ENCODE measurements around the gene TNNT3.

TNNT3 gene

DNA sequence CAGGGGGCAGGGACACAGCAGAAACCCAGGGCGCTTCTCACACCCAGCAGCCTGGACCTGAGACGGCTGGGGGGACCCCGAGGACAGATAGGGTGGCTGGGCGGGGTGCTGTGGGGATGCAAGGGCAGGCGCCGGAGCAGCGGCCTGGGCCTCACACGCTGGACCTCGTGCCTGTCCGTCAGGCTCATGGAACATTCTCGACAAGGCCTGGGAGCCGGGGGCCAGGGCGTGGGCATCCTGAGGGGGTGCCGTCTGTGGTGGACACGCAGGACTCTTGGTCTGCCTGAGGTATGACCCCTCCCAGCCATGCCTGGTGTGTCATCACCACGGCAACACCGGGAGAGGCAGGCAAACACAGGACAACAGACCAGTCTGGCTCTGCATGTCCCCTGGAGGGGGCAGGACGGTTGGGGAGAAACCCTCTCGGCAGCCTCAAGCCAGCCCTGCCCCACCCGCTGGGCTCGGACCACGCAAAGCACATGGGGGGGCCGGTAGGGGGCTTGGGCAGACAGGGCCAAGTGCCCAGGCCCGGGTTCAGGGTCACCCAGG, 49.0 kb downstream of the TNNT3 start:
- DNase-seq (ENCODE audit: low read depth), result no peak
- TF ChIP-seq, protein P1, sequence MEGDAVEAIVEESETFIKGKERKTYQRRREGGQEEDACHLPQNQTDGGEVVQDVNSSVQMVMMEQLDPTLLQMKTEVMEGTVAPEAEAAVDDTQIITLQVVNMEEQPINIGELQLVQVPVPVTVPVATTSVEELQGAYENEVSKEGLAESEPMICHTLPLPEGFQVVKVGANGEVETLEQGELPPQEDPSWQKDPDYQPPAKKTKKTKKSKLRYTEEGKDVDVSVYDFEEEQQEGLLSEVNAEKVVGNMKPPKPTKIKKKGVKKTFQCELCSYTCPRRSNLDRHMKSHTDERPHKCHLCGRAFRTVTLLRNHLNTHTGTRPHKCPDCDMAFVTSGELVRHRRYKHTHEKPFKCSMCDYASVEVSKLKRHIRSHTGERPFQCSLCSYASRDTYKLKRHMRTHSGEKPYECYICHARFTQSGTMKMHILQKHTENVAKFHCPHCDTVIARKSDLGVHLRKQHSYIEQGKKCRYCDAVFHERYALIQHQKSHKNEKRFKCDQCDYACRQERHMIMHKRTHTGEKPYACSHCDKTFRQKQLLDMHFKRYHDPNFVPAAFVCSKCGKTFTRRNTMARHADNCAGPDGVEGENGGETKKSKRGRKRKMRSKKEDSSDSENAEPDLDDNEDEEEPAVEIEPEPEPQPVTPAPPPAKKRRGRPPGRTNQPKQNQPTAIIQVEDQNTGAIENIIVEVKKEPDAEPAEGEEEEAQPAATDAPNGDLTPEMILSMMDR (IDR thresholded peaks at IDR 0.05; ENCODE audit: insufficient read depth, low read depth, low read length, missing control alignments), result no peak
- H3K4me3 ChIP-seq (ENCODE audit: low read depth, low read length), result no peak overlapping the region

DNA sequence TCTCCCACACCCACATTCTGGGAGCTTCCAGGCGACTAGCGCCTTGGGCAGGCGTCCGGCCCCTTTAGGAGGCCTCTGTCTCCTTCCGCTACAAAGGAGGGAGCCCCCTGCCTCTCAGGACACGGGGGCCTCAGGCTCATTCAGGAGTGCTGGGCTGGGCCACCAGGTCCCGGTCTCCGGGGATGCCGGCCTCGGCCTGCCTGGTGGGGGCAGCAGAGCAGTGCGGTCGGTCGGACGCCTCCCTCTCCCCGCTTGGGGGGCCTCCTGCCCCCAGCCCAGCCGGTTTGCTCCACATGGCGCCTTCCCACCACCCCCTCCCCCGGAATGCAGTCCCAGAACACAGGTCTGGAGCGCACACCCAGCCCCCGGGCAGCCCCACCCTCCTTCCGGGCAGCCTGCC, 49.5 kb downstream of the TNNT3 start:
- no peak overlapping the region for H3K4me3 ChIP-seq (ENCODE audit: low read depth, low read length)
- TF ChIP-seq, protein P1 (IDR thresholded peaks at IDR 0.05; ENCODE audit: insufficient read depth, low read depth, low read length, missing control alignments), result no peak
- no peak for DNase-seq (ENCODE audit: low read depth)

DNA sequence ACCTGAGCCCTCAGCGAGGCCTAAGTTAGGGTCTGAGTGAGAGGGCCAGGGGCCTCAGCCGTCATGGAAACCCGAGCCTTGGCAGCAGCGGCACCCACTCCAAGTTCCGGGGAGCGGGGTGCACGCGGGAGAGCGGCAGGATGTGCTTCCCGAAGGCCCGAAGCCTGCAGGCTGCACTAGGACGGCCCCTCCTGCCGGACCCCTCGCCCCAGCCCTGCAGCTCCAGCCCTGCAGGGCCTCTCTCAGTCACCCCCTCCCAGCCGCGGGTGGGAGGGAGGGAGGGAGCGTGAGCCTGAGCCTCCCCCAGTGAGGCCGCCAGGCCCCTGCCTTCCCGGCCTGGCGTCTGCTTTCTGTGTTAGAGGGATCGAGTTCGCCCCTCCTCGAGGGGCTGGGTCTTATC, 50.3 kb downstream of the TNNT3 start:
- TF ChIP-seq, protein P1 (IDR thresholded peaks at IDR 0.05; ENCODE audit: insufficient read depth, low read depth, low read length, missing control alignments), result no peak
- no peak for DNase-seq (ENCODE audit: low read depth)
- H3K4me3 ChIP-seq (ENCODE audit: low read depth, low read length), result no peak overlapping the region

DNA sequence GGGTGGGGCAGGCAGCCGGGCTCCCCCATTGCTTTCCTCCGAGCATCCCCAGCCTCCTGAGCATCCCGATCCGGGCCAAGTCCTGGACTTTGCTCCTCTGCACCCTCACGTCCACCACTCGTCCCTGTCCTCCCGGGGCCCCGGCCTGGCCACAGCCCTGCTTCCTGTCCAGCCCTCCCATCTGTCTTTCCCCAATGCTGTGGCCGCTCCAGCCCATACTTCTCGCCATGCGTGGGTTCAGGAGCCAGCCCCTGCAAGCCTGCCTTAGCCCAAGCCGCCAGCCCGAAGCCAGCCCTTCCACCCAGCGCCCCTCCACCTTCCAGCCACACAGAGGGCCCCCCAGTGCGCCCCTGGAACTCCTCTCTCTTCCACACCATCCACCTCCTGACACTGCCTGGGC, 51.5 kb downstream of the TNNT3 start:
- no peak for DNase-seq (ENCODE audit: low read depth)
- TF ChIP-seq, protein P1 (IDR thresholded peaks at IDR 0.05; ENCODE audit: insufficient read depth, low read depth, low read length, missing control alignments), result no peak
- H3K4me3 ChIP-seq (ENCODE audit: low read depth, low read length), result no peak overlapping the region

DNA sequence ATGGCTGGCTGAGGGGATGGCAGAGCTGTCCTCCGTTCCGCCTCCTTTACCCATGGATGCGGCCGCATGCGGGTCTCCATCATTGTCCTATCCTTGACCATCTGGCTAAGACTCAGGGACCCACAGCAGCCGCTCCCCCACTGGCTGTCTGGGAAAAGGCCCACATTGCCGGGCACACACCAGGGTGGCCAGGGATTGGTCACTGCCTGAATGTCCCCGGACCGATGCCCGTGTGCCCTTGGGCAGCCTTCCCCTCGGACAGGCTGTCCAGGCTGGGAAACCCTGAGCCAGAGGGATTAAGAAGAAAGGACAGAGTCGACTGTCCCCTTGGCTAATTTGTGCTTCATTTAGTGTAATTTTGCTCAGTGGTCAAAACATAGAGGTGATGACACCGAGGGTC, 55.7 kb downstream of the TNNT3 start:
- no peak overlapping the region for H3K4me3 ChIP-seq (ENCODE audit: low read depth, low read length)
- no peak for DNase-seq (ENCODE audit: low read depth)
- TF ChIP-seq, protein P1 (IDR thresholded peaks at IDR 0.05; ENCODE audit: insufficient read depth, low read depth, low read length, missing control alignments), result no peak

DNA sequence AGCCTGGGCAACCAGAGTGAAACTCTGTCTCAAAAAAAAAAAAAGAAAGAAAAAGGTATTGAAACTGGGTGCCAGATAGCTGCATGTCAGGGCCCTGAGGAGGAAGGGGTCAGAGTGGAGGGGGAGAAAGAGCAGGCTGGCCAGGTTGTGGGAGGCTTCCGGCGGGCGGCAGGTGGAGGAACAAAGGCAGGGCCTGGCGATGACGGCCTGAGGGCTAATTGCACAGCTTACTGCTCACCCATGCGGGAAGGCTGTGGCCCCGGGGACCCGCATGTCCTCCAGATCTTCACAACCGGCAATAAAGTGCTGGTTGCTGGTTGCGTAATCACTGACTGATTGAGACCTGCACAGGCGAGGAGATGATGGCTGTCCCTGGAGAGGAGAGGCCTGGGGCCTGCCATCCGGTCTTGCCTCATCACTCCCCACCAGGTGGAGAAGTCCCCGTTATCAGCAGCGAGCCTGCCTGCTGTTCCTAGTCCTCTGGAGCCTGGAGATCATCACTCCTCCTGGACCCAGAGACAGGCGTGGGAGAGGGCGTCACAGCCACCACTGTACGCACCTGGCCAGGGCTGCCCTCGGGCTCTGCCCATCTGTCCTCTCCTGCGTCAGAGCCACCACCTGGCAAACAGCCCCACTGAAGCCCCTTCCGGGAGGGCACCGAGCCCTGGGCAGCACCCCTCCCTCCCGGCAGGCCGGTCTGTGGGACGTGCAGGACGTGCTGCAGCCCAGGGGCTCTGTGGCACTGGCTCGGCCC, 59.4 kb downstream of the TNNT3 start:
- H3K4me3 ChIP-seq (ENCODE audit: low read depth, low read length), result no peak overlapping the region
- DNase-seq (ENCODE audit: low read depth), result no peak
- TF ChIP-seq, protein P1 (IDR thresholded peaks at IDR 0.05; ENCODE audit: insufficient read depth, low read depth, low read length, missing control alignments), result no peak

DNA sequence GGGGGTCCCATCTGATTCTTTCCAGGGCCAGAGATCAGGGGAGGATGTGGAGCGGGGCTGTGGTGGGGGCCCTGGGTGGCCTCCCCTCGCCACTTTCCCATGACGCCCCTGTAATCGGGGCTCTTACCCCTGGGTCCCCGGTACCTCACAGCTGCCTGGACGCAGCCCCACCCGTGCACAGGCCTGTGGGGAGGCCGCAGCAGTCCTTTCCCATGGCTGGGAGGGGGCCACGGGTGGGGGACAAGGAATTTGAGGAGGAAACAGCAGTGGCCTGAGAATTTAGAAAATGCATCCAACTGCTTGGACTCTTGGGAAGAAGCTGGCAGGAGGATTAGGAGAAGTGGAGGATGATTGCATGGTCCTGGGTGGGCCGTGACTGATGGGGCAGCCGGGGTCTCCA, 60.1 kb downstream of the TNNT3 start:
- DNase-seq (ENCODE audit: low read depth), result no peak
- TF ChIP-seq, protein P1 (IDR thresholded peaks at IDR 0.05; ENCODE audit: insufficient read depth, low read depth, low read length, missing control alignments), result no peak
- no peak overlapping the region for H3K4me3 ChIP-seq (ENCODE audit: low read depth, low read length)
